Astrocyte of the hippocampus (primary cell): Measurements from ENCODE around the gene TSPOAP1.

Experiments
- DNase-seq: peaks from one replicate; pipeline ENCODE4 v3.0.0; 2011; ENCODE audit warnings: low read depth, low spot score

Gene TSPOAP1

DNA sequence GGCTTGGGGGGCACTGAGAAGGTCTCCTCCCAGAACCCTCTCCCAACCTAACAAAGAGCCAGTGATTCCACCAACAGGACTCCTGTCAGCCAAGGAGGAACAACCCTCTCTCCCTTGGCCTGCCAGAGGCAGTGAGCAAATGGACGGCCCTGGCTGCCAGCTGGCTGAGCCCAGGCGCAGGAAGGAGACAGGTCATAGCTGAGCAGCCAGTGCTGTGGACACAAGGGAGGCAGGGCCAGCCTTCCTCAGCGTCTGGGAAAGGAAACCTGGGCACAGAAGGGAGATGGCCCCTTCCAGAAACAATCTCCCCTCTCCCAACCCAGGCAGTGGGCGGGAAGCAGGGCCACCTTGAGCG, 50.0 kb downstream of the TSPOAP1 start:
- no peak for DNase-seq

DNA sequence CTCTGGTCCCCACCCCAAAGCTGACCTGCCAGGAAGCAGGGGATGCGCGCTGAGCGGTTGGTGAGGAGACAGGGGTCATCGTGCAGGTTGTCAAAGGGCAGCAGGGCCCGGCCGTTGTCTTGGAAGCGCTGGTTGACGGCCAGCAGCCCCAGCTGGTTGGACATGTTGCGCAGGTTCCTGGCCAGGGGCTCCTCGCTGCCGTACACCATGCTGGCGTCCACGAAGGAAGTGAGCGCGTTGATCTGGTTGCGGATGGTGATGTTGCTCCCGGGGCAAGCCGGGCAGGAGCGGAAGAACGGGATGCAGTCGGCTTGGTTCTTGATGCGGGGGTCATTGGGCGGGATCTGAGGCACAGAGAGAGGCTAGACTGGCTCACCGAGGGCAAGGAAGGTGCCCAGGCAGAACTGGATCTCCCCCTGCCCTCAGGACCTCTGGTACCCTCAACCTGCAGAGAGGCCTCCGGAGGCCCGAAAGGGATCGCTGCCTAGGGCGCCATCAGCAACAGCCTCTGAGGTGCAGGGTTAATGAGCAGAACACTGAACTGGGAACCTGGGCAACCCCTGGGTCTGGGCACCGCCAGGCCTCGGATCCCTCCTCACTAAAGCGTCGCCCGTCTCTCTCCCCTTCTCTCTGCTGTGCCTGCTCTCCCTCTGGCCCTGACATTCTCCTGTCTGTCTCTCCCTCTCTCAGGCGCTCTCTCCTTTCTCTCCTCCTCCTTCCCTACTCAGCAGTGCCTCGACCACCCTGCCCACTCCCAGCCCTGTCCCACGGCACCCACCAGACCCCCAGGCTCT, 50.6 kb downstream of the TSPOAP1 start:
- DNase-seq: no peak

DNA sequence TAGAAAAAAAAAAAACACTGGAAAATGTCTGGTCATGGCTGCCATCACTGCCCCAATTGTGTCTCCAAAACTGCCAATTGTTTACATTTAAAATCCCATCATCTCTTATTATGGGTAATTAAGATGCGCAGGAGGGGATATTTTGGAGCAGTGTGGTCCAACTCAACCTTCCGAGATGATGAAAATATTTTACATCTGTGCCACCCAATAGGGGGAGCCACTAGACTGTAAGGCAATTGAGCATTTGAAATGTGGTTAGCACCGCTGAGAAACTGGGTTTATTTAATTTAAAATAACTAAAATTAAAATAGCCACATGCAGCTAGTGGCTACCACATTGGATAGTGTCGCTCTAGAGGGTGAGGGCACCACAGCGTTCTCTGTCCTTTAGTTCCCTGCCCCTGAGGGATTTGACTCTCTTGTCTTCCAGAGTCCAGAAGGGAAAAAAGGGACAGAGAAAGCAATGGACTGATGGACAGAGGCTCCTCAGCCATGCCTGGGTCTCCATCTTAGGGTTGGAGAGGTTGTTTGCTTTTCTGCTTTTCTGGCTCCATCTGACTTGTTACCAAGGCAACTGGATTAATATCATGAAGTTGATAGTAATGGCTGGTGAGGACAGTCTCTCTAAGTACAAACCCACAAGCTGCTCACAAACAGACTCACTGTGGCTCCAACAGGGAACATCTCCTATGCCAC, 51.3 kb downstream of the TSPOAP1 start:
- peak; percentile 6 for DNase-seq

DNA sequence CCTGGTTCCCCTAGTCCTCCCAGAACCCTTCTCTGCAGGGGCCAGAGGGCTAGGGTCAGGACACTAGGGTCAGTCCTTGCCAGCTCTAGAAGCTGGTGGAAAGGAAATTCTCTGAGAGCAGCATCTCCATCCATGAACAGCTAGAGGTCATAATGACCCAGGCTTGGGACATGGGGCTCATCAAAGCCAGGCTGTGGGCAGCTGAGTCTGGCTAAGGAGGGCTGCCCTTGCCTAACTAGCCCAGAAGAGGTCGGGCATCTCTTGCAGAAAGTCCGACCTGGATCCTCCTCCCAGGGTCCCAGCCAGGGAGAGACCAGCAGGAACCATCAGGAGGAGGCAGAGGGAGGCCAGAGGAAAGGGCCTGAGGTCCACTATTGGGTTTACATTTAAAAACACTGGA, 52.2 kb downstream of the TSPOAP1 start:
- DNase-seq: no peak

DNA sequence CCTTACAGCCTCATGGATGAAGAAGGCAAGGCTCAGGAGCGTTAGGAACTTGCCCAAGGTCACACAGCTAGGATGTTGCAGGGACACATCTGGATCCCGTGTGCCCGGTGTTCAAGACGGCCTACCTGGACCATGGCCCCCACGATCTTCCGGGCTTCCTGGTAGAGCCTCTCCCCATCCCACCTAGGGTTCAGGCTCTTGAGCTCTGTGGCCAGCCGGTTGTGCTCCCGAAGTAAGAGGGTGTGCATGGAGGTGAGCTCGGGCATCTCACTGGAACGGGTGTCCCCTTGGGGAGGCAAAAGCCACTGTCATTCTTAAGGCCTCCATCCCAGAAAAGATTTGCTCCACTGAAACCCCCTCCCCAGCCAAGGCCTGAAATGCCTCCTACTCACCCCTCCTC, 53.2 kb downstream of the TSPOAP1 start:
- no peak for DNase-seq

DNA sequence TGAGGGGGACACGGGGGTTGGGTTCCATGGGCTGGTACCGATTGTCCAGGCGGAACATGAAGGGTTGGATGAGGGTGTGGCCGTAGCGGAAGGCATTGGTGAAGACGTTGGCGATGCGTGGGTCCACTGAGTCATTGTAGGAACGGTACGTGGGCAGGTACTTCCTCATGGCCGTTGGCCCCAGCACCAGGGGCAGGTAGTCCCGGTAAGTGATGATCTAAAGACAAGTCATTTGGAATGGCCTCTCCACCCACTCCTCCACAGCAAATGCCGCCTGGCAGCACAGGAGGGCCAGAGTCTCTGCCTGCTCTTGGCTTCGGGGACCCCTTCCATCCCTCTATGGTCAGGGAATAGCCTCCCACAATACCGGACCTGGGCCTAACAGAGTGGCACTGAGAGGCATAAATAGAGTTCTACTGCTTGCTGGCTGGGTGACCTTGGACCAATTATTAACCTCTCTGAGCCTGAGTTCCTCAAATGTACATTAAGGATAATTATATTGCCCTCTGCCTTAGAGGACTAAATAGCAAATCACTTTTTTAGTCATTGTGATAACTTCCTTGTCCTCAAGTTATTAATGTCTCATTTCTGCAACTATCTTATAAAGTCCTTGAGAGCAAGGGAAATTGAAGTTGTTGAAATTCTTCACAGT, 55.0 kb downstream of the TSPOAP1 start:
- no peak for DNase-seq

DNA sequence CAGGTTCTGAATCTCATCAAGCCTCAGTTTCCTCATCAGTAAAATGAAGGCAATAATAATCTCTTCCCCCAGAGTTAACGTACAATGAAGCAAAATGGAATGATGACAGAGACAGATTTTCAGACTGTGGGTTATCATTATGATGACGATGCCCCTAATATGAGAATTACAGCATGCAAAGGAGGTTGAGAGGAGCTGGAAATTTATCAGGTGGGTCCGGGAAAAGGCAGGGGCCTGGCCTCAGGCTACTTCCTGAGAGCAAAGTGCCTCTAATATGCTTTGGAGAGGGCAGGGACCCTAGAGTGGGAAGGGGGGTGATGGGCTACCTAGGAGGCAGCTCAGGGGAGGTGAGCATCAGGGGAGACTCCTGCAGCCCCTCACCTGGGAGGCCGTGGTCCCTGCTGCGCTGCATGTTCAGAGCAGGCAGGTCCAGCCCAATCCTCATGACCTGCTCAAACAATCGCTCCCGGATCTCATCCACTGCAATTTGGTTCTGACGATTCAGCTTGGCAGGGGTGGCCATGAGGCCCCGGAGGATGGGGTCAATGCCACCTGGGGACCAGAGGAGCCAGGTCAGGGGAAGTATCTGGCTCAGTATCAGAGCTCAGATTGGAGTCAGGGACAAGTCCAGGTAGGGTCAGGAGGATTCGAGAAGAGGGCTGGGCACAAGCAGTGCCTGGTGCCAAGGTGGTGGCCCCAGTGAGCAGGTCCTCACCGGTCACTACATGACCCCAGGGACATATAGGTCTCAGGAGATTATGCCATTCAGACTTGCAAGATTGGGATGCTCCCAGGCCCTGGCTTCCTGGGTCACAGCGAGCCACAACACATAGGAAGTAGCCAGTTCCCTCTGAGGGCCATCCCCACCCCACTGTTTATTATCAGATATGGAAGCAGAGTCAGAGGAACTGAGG, 56.0 kb downstream of the TSPOAP1 start:
- no peak for DNase-seq

DNA sequence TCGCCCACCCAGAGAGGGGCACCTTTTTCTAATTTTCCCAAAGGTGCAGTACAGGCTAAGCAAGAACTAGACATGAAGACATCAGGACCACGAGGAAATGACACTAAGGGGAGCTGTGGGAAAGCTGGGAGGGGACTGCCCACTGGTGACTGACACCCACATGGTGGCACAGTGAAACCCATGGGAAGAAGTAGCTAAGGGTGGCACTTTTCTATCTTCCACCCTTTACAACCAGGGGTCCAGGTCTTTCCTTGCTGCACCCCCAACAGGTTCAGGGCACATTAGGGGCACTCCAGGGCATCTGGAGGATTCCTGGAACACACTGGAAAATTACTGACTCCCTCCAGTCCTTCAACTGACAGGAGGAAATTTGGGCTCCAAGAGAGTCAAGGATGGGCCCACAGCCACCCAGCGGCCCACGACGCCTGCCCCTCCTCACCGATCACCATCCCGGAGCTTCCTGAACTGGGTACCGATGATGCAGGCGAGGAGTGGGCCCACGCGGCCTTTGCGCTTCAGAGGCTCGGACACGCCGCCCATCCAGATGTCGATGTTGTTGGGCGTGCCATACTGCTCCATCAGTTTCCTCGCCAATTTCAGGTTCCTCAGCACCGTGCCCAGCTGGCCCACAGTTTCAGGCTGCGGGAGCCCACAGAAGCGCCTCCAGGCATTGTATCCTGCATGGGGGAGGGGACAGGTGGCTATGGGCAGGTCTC, 57.2 kb downstream of the TSPOAP1 start:
- no peak for DNase-seq

DNA sequence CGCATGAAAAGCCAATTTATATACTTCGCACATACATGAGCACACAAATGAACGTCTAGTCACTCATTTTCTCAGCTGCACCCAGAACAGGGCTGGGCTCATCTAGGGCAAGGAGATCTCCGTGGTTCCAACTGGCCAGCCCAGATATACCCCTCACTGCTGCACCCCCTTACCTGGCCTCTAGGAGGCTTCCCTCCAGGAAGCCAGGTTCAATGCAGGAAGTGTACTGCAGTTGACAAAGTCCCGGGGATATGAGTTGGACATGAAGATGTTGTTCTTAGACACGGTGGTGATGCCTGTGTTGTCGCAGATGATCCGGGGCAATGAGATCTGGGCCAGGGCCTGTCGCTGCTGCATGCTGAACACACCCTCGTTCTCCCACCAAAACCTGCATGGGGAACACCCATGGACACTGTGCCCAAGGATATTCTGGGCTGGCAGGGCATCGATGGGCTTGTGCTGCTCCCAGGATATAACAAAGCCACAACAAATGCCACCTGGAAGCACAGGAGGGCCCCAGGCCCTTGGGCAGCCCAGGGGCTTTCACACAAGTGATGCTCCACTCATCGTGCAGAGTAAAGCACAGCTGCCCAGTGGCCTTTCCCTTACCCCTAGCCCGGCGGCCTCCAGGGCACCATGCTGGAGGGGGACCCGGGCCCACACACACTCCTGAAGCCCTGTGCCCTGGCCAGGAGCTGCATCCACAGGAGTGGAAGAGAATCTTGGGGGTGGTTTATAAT, 57.9 kb downstream of the TSPOAP1 start:
- DNase-seq: no peak

DNA sequence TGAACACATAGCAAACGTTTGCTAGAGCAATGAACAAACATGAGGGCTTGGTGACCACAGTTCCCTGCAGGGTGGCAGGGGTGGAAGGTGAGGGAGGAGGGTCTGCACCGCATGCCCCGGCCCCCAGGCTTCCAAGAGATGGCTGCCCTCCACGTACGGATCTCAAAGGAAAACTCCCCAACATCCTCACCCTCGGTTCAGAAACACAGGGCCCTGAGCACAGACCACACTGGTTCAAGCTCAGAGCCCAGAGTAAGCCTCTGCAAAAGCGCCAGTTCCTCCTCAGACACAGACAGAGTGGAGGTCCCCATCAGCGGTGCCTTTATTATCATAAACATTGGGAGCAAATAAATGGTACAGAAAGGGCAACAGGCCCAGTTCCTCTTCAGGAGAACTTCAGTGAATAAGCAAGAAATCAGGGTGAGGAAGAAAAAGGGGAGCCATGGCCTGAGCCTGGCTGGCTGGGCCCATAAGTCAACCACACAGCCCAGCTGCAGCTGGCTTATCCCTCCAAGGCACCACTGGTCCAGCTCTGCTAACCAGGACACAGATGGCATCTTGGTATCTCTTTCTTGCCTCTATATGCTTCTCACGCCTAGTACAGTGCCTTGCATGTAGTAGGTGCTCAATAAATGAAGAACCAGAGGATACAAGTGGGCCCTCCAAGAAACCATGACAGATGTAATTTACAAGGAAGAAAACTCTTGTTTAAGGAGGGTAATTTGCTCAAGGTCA, 58.9 kb downstream of the TSPOAP1 start:
- DNase-seq: no peak

DNA sequence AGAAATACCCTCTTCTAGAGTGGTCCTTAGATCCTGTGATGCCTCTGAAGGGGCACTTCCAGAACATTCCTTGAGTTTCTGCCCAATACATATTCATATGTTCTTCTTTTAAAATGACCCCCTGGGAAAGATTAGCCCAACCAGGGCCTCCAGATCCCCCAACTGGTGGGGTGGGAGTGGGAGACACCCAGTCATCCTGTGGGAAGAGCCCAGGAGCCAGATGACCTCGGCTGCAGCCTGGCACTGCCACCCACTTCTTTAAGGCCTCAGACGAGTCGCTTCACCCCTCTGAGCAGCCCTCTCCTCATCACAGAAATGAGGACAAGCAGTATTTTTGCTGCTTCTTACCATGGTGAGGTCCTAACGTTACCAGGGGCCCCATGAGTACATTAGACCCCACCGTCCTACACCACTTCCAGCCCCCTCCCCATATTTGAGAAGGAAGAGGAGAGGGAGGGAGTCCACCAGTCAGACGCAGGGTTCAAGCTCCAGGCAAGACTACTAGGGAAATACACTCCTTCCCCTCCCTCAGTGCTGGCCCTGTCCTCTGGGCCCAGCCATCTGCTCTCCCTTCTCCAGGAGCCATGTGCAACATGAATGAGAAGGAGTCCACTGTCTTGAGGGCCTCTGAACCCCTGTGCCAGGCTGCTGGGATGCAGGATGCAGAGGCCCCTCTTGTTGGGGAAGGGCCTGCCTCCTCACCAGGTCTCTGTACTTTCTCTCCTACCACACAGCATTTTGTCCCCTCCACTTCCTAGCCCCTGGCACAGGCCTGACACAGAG, 59.6 kb downstream of the TSPOAP1 start:
- no peak for DNase-seq

DNA sequence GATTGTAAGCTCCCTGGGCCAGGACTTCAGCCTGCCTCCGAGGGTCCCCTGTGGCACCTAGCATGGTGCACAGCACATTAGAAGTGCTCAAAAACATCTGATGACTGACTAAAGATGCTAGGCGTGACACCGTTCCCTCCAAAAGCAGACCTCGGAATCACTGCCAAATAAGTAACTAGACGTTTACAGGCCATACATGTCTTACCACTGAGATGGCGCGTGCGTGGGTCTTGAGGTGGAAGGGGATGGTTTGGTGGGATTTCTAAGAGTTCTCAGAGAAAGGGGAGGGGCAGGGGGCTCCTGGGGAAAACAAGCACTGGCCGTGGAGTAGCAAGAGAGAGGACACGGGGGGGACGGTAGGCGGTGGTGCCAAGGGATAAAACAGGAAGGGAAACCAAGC, 60.3 kb downstream of the TSPOAP1 start:
- no peak for DNase-seq

DNA sequence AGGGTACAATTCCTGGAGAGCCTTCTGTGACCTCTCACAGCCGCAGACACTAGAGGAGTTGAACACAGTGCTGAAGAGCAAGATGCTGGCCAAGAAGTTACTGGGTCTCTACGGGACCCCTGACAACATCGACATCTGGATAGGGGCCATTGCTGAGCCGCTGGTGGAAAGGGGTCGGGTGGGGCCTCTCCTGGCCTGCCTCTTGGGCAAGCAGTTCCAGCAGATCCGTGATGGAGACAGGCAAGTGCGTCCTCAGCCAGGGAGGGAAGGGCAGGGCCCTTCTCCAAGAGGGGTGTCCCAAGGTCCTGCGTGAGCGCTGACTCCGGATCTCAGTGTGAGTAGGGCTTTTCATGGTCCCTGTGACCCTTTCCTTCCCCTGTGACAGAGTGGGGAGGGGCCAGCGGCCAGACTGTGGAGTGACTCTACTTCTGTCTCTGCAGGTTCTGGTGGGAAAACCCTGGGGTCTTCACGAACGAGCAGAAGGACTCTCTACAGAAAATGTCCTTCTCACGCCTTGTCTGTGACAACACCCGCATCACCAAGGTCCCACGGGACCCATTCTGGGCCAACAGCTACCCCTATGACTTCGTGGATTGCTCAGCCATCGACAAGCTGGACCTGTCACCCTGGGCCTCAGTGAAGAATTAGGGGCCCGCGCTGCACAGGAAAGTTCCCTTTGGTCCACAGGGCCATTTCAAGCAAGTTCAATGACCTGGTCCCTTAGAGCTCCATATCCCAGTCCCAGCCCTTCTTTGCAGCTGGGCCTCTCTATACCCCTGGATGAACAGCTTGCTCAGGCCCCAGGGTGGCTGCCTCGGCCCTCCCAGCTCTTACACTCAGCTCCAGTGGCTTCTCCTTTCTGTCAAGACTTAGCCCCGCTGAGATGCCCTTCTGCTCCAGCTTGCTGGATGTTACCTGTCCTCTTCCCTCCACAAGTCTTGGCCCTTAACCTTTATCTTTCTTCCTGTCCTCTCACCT, 61.0 kb downstream of the TSPOAP1 start:
- no peak for DNase-seq

DNA sequence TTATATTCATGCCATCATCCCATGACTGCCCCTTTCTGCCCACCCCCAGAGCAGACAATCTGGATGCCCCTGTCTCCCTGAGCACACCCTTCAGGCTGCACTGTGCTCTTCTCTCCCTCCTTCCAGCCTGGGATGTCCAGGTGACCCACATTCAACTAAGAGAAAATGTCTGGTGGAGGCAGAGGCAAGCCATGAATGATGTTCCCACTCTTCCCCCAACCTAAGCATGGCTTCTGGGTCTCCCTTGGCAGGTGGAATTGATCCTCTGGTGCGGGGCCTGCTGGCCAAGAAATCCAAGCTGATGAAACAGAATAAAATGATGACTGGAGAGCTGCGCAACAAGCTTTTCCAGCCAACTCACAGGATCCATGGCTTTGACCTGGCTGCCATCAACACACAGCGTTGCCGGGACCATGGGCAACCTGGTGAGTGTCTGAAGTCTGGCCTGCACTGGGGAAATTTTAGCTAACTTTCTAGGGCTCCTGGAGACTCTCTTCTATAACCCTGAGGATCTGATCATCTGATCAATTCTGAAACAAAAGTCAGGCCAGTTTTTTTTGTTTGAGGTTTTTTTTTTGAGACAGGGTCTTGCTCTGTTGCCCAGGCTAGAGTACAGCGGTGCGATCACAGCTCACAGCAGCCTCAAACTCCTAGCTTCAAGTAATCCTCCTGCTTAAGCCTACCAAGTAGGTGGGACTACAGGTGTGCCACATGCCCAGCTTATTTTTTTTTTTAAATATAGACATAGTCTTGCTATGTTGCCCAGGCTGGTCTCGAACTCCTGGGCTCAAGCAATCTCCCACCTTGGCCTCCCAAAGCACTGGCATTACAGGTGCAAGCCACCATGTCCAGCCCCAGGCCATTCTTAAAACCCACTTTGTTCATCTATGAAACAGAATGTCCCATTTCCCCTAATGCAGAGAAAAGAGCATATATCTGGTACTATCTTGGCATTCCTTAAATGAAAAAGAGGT, 62.4 kb downstream of the TSPOAP1 start:
- DNase-seq: no peak

DNA sequence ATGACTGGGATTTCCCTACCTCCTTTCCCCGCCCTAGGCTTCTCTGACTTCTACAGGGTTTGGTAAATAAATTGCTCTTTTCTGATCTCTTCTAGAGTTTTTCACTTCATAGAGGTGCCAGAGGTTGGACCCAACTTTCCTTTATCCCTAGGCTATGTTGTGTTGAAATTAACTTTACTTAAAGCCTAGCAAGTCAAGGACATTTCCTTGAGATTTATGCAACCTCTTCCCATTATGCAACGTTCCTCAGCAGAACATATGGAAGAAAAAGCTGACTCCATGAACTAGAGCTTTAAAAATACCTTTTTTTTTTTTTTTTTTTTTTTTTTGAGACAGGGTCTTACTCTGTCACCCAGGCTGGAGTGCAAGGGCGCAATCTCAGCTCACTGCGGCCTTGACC, 63.3 kb downstream of the TSPOAP1 start:
- DNase-seq: no peak

DNA sequence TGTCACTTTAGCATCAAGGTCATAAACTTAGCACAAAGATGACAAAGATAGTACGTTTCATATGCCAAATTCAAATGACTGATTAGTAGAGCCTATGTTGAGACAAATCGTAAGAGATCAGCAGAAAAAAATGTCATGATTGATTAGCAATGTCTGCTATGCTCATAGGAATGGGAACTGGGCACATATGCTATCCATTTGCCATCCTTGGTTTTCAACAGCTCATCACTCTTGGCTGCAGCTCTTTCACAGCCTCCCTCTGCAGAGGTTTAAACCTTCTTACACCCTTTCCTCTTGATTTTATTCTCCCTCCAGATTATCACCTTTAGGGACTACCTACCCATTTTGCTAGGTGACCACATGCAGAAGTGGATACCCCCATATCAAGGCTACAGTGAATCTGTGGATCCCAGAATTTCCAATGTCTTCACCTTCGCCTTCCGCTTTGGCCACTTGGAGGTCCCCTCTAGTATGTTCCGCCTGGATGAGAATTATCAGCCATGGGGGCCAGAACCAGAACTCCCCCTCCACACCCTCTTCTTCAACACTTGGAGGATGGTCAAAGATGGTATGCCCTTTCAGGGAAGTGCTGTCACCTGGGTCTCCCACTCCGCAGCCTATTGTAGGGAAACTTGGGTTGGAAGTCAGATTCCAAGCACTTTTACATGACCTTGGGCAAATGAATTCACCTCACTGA, 64.0 kb downstream of the TSPOAP1 start:
- no peak for DNase-seq
